Ascending aorta (tissue), 2 donors: ENCODE measurements around the gene PARP11. TPM values are rescaled to one million over a fixed set of nuclear protein-coding genes. Genes with fewer than 3 reads are reported as not detected.

Source experiments
- DNase-seq, 2 donors: peaks; one replicate each; pipeline ENCODE4 v3.0.0-alpha.2; 2019; ENCODE audit warnings: low spot score in 2 of 2
- H3K27ac ChIP-seq, 2 donors: fragments of 200-600 bp; sonication (generic); one replicate each; pipeline ENCODE4 v1.5.1; 2016 to 2017; ENCODE audit warnings: mild to moderate bottlenecking in 1 of 2
- H3K27me3 ChIP-seq: fragments of 200-600 bp; sonication (generic); one replicate; pipeline ENCODE4 v1.5.1; 2017
- H3K36me3 ChIP-seq, 2 donors: fragments of 200-600 bp; sonication (generic); one replicate each; pipeline ENCODE4 v1.5.1; 2016
- H3K4me1 ChIP-seq, 2 donors: fragments of 200-600 bp; sonication (generic); one replicate each; pipeline ENCODE4 v1.5.1; 2016 to 2017; ENCODE audit warnings: mild to moderate bottlenecking in 1 of 2
- H3K4me3 ChIP-seq, 2 donors: fragments of 200-600 bp; sonication (generic); one replicate each; pipeline ENCODE4 v1.5.1; 2016 to 2017; ENCODE audit warnings: mild to moderate bottlenecking in 1 of 2
- H3K9me3 ChIP-seq, 2 donors: fragments of 200-600 bp; sonication (generic); one replicate each; pipeline ENCODE4 v1.5.1; 2016
- CTCF ChIP-seq, 3 experiments: fragments of 200-600 bp in 2 of 3; fragments of 450-650 bp in 1 of 3; sonication (generic) in 2 of 3; IDR thresholded peaks; one replicate each; pipeline ENCODE4 v1.5.1; 2016 to 2019; ENCODE audit warnings: antibody characterized with exemption in 3 of 3, mild to moderate bottlenecking in 1 of 3, moderate library complexity in 1 of 3
- intact Hi-C: fragments of 100-400 bp; cut with DNase I; formaldehyde crosslinking; loops from one replicate; pipeline ENCODE4 v1.15.1; 2023
- total RNA-seq: library from RNA; depleted of rRNA; stranded (reverse); fragments of >200 nt; gene quantifications from one replicate; pipeline ENCODE4 v1.1.0, GENCODE V29; 2016

Gene PARP11
- total RNA-seq, 1 donor from 2014 or later = 4.2 TPM

GRCh38 chr12:3809357-3810015, 63.7 kb downstream of the PARP11 start:
- peaks cover 6 to 16% of the 10 kb centered on the region in 2 donors for H3K36me3 ChIP-seq
- no peaks in the 10 kb centered on the region for H3K27me3 ChIP-seq
- TF ChIP-seq CTCF (IDR thresholded peaks at IDR 0.05) = no peak
- H3K4me3 ChIP-seq = no peak overlapping the region
- H3K4me1 ChIP-seq = no peaks in the 10 kb centered on the region
- intact Hi-C loops = loop anchor here (10.0 kb wide), 2 partner anchors 675 to 735 kb away; partner anchors contain the start of gene TSPAN9
- no peaks in the 10 kb centered on the region for H3K9me3 ChIP-seq
- DNase-seq = no peak
- H3K27ac ChIP-seq = no peak overlapping the region

GRCh38 chr12:3805077-3805476, 68.1 kb downstream of the PARP11 start:
- no peak for DNase-seq
- peaks cover 3 to 7% of the 10 kb centered on the region in 2 donors for H3K36me3 ChIP-seq
- H3K4me1 ChIP-seq = no peaks in the 10 kb centered on the region
- TF ChIP-seq CTCF (IDR thresholded peaks at IDR 0.05) = no peak
- H3K27ac ChIP-seq = no peak overlapping the region
- intact Hi-C loops = loop anchor here (10.0 kb wide), 2 partner anchors 670 to 730 kb away; partner anchors contain the start of gene TSPAN9
- H3K27me3 ChIP-seq = no peaks in the 10 kb centered on the region
- H3K9me3 ChIP-seq = no peaks in the 10 kb centered on the region
- no peak overlapping the region for H3K4me3 ChIP-seq

GRCh38 chr12:3803865-3804472, 69.2 kb downstream of the PARP11 start:
- Histone ChIP-seq H3K36me3 (peaks cover 3 to 7% of the 10 kb centered on the region in 2 donors), H3K9me3 (no peaks in the 10 kb centered on the region), H3K27ac (no peak overlapping the region), H3K27me3 (no peaks in the 10 kb centered on the region), H3K4me3 (no peak overlapping the region), H3K4me1 (no peaks in the 10 kb centered on the region)
- peak in 1 of 2 donors; percentile 78 for DNase-seq
- peak; percentile 44 to 77 (median 53) for TF ChIP-seq CTCF (IDR thresholded peaks at IDR 0.05)
- intact Hi-C loops = loop anchor here (1.0 to 10.0 kb wide), 3 partner anchors 504 to 729 kb away; partner anchors contain the start of gene TSPAN9

- TF ChIP-seq CTCF (IDR thresholded peaks at IDR 0.05) = no peak
- DNase-seq = no peak
- intact Hi-C loops = loop anchor here (10.0 kb wide), 2 partner anchors 668 to 728 kb away; partner anchors contain the start of gene TSPAN9
- Histone ChIP-seq H3K4me3 (no peak overlapping the region), H3K27me3 (no peaks in the 10 kb centered on the region), H3K9me3 (no peaks in the 10 kb centered on the region), H3K27ac (no peak overlapping the region), H3K4me1 (no peaks in the 10 kb centered on the region), H3K36me3 (peaks cover 3 to 12% of the 10 kb centered on the region in 2 donors)
These were observed 70.5 kb downstream of the PARP11 start for GRCh38 chr12:3802721-3803120.

- Histone ChIP-seq H3K36me3 (peaks cover 0 to 4% of the 10 kb centered on the region in 2 donors), H3K9me3 (no peaks in the 10 kb centered on the region), H3K4me1 (no peaks in the 10 kb centered on the region), H3K27ac (no peak overlapping the region), H3K4me3 (no peak overlapping the region), H3K27me3 (no peaks in the 10 kb centered on the region)
- TF ChIP-seq CTCF (IDR thresholded peaks at IDR 0.05) = no peak
- DNase-seq = no peak
- intact Hi-C loops = no loop called here
These were observed 75.6 kb downstream of the PARP11 start for GRCh38 chr12:3797531-3798048.
